Right lobe of liver (tissue), 4 donors: ENCODE results near the gene LRP11.

ENCODE experiments used
- CTCF ChIP-seq, 4 donors: fragments of 200-600 bp in 3 of 4; fragments of 450-650 bp in 1 of 4; IDR thresholded peaks; one replicate each; pipeline versions ENCODE4 v1.5.1 to v1.8.0; 2016 to 2022; ENCODE audit warnings: antibody characterized with exemption in 4 of 4, mild to moderate bottlenecking in 2 of 4
- POLR2A ChIP-seq: fragments of 450-650 bp; IDR thresholded peaks from one replicate; pipeline ENCODE4 v1.6.1; 2017; ENCODE audit warnings: antibody characterized with exemption, mild to moderate bottlenecking
- donor health status: DM: no; HTN: no; CAD: no.
- donor health status: DM: no; HTN: no; CAD: no.
- donor health status: DM: no; HTN: yes; CAD: no.

- TF ChIP-seq CTCF (IDR thresholded peaks at IDR 0.05): no peak
- TF ChIP-seq POLR2A: no peak
These were observed 33.9 kb upstream of the LRP11 start, which contains the start of gene RAET1E for GRCh38 chr6:149897855-149898744.
